ENCODE measurements around the gene FABP1. TPM values are rescaled to one million over a fixed set of nuclear protein-coding genes. Genes with fewer than 3 reads are reported as not detected.

The FABP1 gene
- total and polyA plus RNA-seq, 2 donors (not counting 1 experiment from before 2014, with no cell fraction given): not detected

DNA sequence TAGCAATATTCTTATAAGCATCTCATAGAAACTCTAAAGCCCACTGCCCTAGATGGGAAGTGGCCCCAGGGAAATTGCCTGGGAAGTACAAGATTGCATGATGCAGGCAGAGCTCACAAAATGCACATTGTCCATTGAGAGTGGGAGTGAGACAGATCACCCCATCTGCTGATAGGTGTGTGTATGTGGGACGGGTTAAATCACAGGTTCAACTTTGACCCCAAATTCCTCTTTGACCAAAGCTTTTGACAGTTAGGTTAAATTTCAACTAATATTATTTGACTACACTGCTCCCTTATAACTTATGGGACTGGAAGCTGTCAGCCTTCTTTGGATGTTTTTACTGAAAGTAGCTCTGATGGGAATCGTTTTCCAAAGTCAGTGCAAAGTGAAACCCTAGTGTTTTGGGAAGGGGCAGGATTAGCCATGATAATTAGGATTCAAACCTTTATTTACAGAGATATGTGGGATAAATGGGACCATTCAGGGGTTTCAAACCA is 11.4 kb upstream of the FABP1 start:
- Mint-ChIP-seq H3K27ac (no peak overlapping the region), H3K27me3 (peaks cover 49% of the 10 kb centered on the region), H3K4me3 (no peak overlapping the region), H3K4me1 (no peaks in the 10 kb centered on the region), H3K9me3 (ENCODE audit: insufficient read depth) (peaks cover 3% of the 10 kb centered on the region)
- Histone ChIP-seq H3K4me3 (ENCODE audit: control extremely low read depth in 1 of 5, extremely low read depth in 1 of 5, insufficient read depth in 1 of 5, low read depth in 2 of 5, low read length in 4 of 5) (no peak overlapping the region), H3K79me2 (ENCODE audit: control insufficient read depth, insufficient read depth, low read length) (no peaks in the 10 kb centered on the region), H3K27me3 (replicated peaks in 1 of 4; ENCODE audit: control extremely low read depth in 1 of 4, control insufficient read depth in 3 of 4, insufficient read depth in 4 of 4, low read length in 3 of 4) (peaks cover 0 to 7% (median 0%) of the 10 kb centered on the region in 4 experiments), H3K36me3 (replicated peaks in 1 of 2; ENCODE audit: control extremely low read depth in 1 of 2, control insufficient read depth in 1 of 2, extremely low read depth in 1 of 2, insufficient read depth in 2 of 2, low read length in 1 of 2) (no peaks in the 10 kb centered on the region), H4K20me1 (ENCODE audit: control insufficient read depth, insufficient read depth, low read length, poor library complexity, severe bottlenecking) (no peaks in the 10 kb centered on the region), H3K9ac (ENCODE audit: low read length) (no peak overlapping the region), H3K27ac (ENCODE audit: low read length in 2 of 2) (no peak overlapping the region), H3K9me3 (ENCODE audit: control extremely low read depth in 1 of 3, control insufficient read depth in 2 of 3, insufficient read depth in 1 of 3, low read length in 2 of 3) (peaks cover 0 to 8% (median 3%) of the 10 kb centered on the region in 3 donors), H3K4me2 (replicated peaks; ENCODE audit: low read depth, low read length, poor library complexity, severe bottlenecking) (no peak overlapping the region), H2AFZ (ENCODE audit: insufficient read depth, low read depth, low read length, poor library complexity, severe bottlenecking) (no peak overlapping the region), H3K4me1 (ENCODE audit: control insufficient read depth in 2 of 2, insufficient read depth in 2 of 2, low read length in 2 of 2) (no peaks in the 10 kb centered on the region)
- WGBS (ENCODE audit: insufficient coverage): no CpG with 5 or more reads among the region's 2 CpGs
- POLR2A ChIA-PET: no interaction called here
- TF ChIP-seq EZH2 (IDR thresholded peaks at IDR 0.05; ENCODE audit: borderline replicate concordance, insufficient read depth, low read depth, low read length, poor library complexity, severe bottlenecking): no peak
- TF ChIP-seq, protein P1, sequence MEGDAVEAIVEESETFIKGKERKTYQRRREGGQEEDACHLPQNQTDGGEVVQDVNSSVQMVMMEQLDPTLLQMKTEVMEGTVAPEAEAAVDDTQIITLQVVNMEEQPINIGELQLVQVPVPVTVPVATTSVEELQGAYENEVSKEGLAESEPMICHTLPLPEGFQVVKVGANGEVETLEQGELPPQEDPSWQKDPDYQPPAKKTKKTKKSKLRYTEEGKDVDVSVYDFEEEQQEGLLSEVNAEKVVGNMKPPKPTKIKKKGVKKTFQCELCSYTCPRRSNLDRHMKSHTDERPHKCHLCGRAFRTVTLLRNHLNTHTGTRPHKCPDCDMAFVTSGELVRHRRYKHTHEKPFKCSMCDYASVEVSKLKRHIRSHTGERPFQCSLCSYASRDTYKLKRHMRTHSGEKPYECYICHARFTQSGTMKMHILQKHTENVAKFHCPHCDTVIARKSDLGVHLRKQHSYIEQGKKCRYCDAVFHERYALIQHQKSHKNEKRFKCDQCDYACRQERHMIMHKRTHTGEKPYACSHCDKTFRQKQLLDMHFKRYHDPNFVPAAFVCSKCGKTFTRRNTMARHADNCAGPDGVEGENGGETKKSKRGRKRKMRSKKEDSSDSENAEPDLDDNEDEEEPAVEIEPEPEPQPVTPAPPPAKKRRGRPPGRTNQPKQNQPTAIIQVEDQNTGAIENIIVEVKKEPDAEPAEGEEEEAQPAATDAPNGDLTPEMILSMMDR (IDR thresholded peaks at IDR 0.05): no peak
- DNase-seq: no peak
- intact Hi-C loops (cut with micrococcal nuclease): no loop called here
- CTCF ChIA-PET: interaction anchor here (1.3 kb wide), 1 partner anchor 21 kb away, joined by 3 read pairs; no protein-coding TSS in a partner anchor
- ATAC-seq (ENCODE audit: low read depth): no peak

DNA sequence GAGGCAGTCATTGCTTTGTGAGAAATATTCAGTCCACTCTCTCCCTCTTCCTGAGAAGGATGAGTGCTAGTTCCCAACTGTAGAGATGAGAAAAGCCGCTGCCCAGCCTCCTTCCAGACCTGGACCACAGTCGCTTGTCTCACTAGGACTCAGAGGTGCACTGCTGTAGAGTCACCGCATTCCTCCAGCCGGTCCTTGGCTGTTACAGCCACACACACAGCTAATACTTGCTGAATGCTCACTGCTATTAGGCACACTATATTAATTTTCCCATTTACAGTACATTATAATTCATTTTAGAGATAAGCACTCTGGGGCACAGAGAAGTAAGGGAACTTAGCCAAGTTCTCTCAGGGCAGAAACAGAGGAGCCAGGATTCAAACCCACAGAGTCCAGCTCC is 10.0 kb upstream of the FABP1 start:
- H3K27me3 ChIP-seq (replicated peaks in 1 of 4; ENCODE audit: control extremely low read depth in 1 of 4, control insufficient read depth in 3 of 4, insufficient read depth in 4 of 4, low read length in 3 of 4): peaks cover 0 to 4% (median 0%) of the 10 kb centered on the region in 4 experiments
- peaks cover 37% of the 10 kb centered on the region for H3K27me3 Mint-ChIP-seq
- H3K4me1 ChIP-seq (ENCODE audit: control insufficient read depth in 2 of 2, insufficient read depth in 2 of 2, low read length in 2 of 2): no peaks in the 10 kb centered on the region
- H3K9me3 ChIP-seq (ENCODE audit: control extremely low read depth in 1 of 3, control insufficient read depth in 2 of 3, insufficient read depth in 1 of 3, low read length in 2 of 3): peaks cover 0 to 8% (median 3%) of the 10 kb centered on the region in 3 donors
- ChIA-PET CTCF (no interaction called here), POLR2A (no interaction called here)
- H3K4me3 Mint-ChIP-seq: no peak overlapping the region
- H3K27ac ChIP-seq (ENCODE audit: low read length in 2 of 2): no peak overlapping the region
- WGBS (ENCODE audit: insufficient coverage): 96% methylated on average over 3 of the region's 4 CpGs
- DNase-seq: no peak
- H3K4me1 Mint-ChIP-seq: no peaks in the 10 kb centered on the region
- no peaks in the 10 kb centered on the region for H3K9me3 Mint-ChIP-seq (ENCODE audit: insufficient read depth)
- no peak overlapping the region for H3K4me3 ChIP-seq (ENCODE audit: control extremely low read depth in 1 of 5, extremely low read depth in 1 of 5, insufficient read depth in 1 of 5, low read depth in 2 of 5, low read length in 4 of 5)
- H3K9ac ChIP-seq (ENCODE audit: low read length): no peak overlapping the region
- intact Hi-C loops (cut with micrococcal nuclease): no loop called here
- no peaks in the 10 kb centered on the region for H4K20me1 ChIP-seq (ENCODE audit: control insufficient read depth, insufficient read depth, low read length, poor library complexity, severe bottlenecking)
- no peak overlapping the region for H2AFZ ChIP-seq (ENCODE audit: insufficient read depth, low read depth, low read length, poor library complexity, severe bottlenecking)
- H3K36me3 ChIP-seq (replicated peaks in 1 of 2; ENCODE audit: control extremely low read depth in 1 of 2, control insufficient read depth in 1 of 2, extremely low read depth in 1 of 2, insufficient read depth in 2 of 2, low read length in 1 of 2): no peaks in the 10 kb centered on the region
- no peak for ATAC-seq (ENCODE audit: low read depth)
- no peak overlapping the region for H3K27ac Mint-ChIP-seq
- no peaks in the 10 kb centered on the region for H3K79me2 ChIP-seq (ENCODE audit: control insufficient read depth, insufficient read depth, low read length)
- H3K4me2 ChIP-seq (replicated peaks; ENCODE audit: low read depth, low read length, poor library complexity, severe bottlenecking): no peak overlapping the region
- no peak for TF ChIP-seq EZH2 (IDR thresholded peaks at IDR 0.05; ENCODE audit: borderline replicate concordance, insufficient read depth, low read depth, low read length, poor library complexity, severe bottlenecking)
- TF ChIP-seq, protein P1 (IDR thresholded peaks at IDR 0.05): no peak
